GM12875 (cell line): ENCODE data around the gene GNG10.
A peak's percentile ranks its signal among the peaks of the same experiment; 100 is the strongest.
"Not testable (repeated sequence)": the region's sequence is repeated elsewhere in the genome, so short reads cannot be mapped to it uniquely, and the experiment has no call there.

Experiments
- H3K4me3 ChIP-seq: one replicate; pipeline ENCODE4 v1.5.1; 2011; ENCODE audit warnings: low read depth, low read length, control low read depth
- CTCF ChIP-seq: IDR thresholded peaks from 2 replicates; pipeline ENCODE4 v1.5.1; 2011; ENCODE audit warnings: low read depth, mild to moderate bottlenecking, control low read depth, inconsistent platforms, low read length, moderate library complexity, borderline replicate concordance; ENCODE audit not compliant: insufficient read depth

Gene GNG10

GRCh38 chr9:111661150-111661801 is at the start of gene GNG10:
TSS of gene GNG10 (plus strand) at chr9:111661605. CDS start at chr9:111661635, 30 bp downstream.
- TF ChIP-seq CTCF: no peak
- peak within 1 kb of the TSS; percentile 60 for H3K4me3 ChIP-seq

- no peak for TF ChIP-seq CTCF
- H3K4me3 ChIP-seq: no peak overlapping the region
Observed at GRCh38 chr9:111613436-111614040, 47.9 kb upstream of the GNG10 start.

GRCh38 chr9:111615928-111616327 is 45.5 kb upstream of the GNG10 start:
- no peak overlapping the region for H3K4me3 ChIP-seq
- TF ChIP-seq CTCF: no peak

- H3K4me3 ChIP-seq: not testable (repeated sequence)
Observed at GRCh38 chr9:111617349-111617748, 44.1 kb upstream of the GNG10 start.

- TF ChIP-seq CTCF: peak; percentile 88
- no peak overlapping the region for H3K4me3 ChIP-seq
Observed at GRCh38 chr9:111621895-111622480, 39.4 kb upstream of the GNG10 start.

- TF ChIP-seq CTCF: no peak
- H3K4me3 ChIP-seq: no peak overlapping the region
Observed at GRCh38 chr9:111622626-111623025, 38.8 kb upstream of the GNG10 start.

- no peak overlapping the region for H3K4me3 ChIP-seq
- no peak for TF ChIP-seq CTCF
Observed at GRCh38 chr9:111627260-111627963, 34.0 kb upstream of the GNG10 start.
